Chondrocyte (in vitro differentiated cells): ENCODE measurements around the gene FAM200B. TPM values are rescaled to one million over a fixed set of nuclear protein-coding genes. Genes with fewer than 3 reads are reported as not detected.
A peak's percentile ranks its signal among the peaks of the same experiment; 100 is the strongest.

Experiments used
- DNase-seq: peaks from one replicate; pipeline ENCODE4 v3.0.0; 2021; ENCODE audit warnings: mixed read lengths, low spot score
- H3K27ac Mint-ChIP-seq: one replicate; pipeline ENCODE4 v1.8.0; 2021; ENCODE audit warnings: mild to moderate bottlenecking, moderate library complexity, mixed read lengths; ENCODE audit not compliant: unreplicated experiment
- H3K27me3 Mint-ChIP-seq: 2 replicates; pipeline ENCODE4 v1.8.0; 2021; ENCODE audit warnings: low read depth, mixed read lengths
- H3K36me3 Mint-ChIP-seq: 2 replicates; pipeline ENCODE4 v1.8.0; 2021; ENCODE audit warnings: low read depth, mixed read lengths
- H3K4me1 Mint-ChIP-seq: 2 replicates; pipeline ENCODE4 v1.8.0; 2021; ENCODE audit warnings: low read depth, mild to moderate bottlenecking, mixed read lengths
- H3K4me3 Mint-ChIP-seq: one replicate; pipeline ENCODE4 v1.8.0; 2021; ENCODE audit warnings: mild to moderate bottlenecking, moderate library complexity, mixed read lengths; ENCODE audit not compliant: unreplicated experiment
- H3K9me3 Mint-ChIP-seq: 2 replicates; pipeline ENCODE4 v1.8.0; 2021; ENCODE audit warnings: low read depth, mixed read lengths
- total RNA-seq: library from RNA; stranded (reverse); gene quantifications from 3 replicates; pipeline ENCODE4 v1.2.1, GENCODE V29; 2021
- TF ChIP-seq, protein P1 (sequence below): fragments of 200-600 bp; sonication (generic); IDR thresholded peaks from 2 replicates; pipeline ENCODE4 v1.5.0; 2021; ENCODE audit warnings: antibody characterized with exemption, mild to moderate bottlenecking, moderate library complexity

The FAM200B gene
- total RNA-seq, 1 donor from 2014 or later, result 31.8 TPM

DNA sequence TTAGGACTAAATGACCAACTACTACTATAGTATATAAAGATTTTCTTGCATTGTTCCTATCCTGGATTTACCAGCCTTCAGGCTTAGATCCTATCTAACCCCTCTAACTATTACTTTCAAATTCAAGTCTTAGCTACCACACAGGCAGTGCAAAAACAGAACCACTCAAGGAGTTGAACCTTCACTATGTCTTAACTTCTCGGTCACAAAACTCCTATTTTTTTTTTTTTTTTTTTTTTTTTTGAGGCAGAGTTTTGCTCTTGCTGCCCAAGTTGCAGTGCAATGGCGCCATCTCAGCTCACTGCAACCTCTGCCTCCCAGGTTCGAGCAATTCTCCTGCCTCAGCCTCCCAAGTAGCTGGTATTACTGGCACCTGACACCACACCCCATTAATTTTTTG is 6.3 kb upstream of the FAM200B start:
- no peaks in the 10 kb centered on the region for H3K36me3 Mint-ChIP-seq
- no peaks in the 10 kb centered on the region for H3K27me3 Mint-ChIP-seq
- H3K4me3 Mint-ChIP-seq, result no peak overlapping the region

DNA sequence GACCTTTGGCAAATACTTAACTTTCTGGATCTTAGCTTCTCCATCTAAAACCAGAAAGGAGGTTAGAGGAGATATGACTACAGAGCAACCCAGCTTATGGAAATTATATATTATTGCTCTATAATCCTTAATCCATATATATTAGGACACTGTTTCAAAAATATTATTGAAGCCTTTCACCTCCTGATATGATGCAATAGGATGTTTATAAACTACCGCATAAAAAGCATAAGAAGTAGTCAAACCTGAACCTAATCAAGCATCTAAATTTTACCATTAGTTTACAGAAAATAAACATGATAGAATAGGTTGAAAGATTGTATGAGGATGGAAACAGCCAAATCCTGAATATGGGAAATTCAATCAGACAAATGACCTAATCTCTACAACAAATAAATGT is 5.6 kb upstream of the FAM200B start:
- peaks cover 30% of the 10 kb centered on the region for H3K4me1 Mint-ChIP-seq
- H3K27ac Mint-ChIP-seq, result no peak overlapping the region
- no peaks in the 10 kb centered on the region for H3K9me3 Mint-ChIP-seq
- TF ChIP-seq, protein P1, sequence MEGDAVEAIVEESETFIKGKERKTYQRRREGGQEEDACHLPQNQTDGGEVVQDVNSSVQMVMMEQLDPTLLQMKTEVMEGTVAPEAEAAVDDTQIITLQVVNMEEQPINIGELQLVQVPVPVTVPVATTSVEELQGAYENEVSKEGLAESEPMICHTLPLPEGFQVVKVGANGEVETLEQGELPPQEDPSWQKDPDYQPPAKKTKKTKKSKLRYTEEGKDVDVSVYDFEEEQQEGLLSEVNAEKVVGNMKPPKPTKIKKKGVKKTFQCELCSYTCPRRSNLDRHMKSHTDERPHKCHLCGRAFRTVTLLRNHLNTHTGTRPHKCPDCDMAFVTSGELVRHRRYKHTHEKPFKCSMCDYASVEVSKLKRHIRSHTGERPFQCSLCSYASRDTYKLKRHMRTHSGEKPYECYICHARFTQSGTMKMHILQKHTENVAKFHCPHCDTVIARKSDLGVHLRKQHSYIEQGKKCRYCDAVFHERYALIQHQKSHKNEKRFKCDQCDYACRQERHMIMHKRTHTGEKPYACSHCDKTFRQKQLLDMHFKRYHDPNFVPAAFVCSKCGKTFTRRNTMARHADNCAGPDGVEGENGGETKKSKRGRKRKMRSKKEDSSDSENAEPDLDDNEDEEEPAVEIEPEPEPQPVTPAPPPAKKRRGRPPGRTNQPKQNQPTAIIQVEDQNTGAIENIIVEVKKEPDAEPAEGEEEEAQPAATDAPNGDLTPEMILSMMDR, result no peak
- H3K4me3 Mint-ChIP-seq, result no peak overlapping the region
- H3K36me3 Mint-ChIP-seq, result no peaks in the 10 kb centered on the region
- no peaks in the 10 kb centered on the region for H3K27me3 Mint-ChIP-seq
- no peak for DNase-seq

More for the DNA sequence above, 6.3 kb upstream of the FAM200B start:
- TF ChIP-seq, protein P1, result peak; percentile 36
- peaks cover 36% of the 10 kb centered on the region for H3K4me1 Mint-ChIP-seq
- no peak overlapping the region for H3K27ac Mint-ChIP-seq
- no peak for DNase-seq
- H3K9me3 Mint-ChIP-seq, result no peaks in the 10 kb centered on the region

DNA sequence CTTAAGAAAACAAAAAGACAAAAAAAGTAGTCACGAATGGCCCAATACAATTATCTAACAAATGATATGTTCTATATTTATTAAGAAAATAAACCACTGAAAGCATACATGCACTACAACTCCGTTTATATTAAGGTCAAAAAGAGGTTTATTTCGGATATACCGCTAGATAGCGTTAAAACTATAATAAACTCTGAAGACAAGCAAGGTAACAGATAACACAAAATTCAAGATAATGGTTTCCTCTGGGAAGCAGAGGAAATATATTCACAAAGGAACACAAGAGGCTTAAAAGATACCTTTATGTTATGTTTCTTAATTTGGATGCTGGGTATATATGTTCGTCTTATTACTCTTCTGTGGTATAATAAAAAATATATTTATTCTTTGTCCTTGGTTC is 4.7 kb upstream of the FAM200B start:
- Mint-ChIP-seq H3K36me3 (peaks cover 2% of the 10 kb centered on the region), H3K27ac (no peak overlapping the region), H3K27me3 (no peaks in the 10 kb centered on the region), H3K9me3 (no peaks in the 10 kb centered on the region), H3K4me3 (no peak overlapping the region), H3K4me1 (peaks cover 22% of the 10 kb centered on the region)
- DNase-seq, result no peak
- TF ChIP-seq, protein P1, result no peak

- DNase-seq, result no peak
- Mint-ChIP-seq H3K4me3 (no peak overlapping the region), H3K4me1 (peaks cover 23% of the 10 kb centered on the region), H3K27ac (peak overlapping the region; percentile 66), H3K36me3 (peaks cover 2% of the 10 kb centered on the region), H3K9me3 (no peaks in the 10 kb centered on the region), H3K27me3 (no peaks in the 10 kb centered on the region)
- TF ChIP-seq, protein P1, result no peak
Observed at GRCh38 chr4:15677507-15677988, 4.1 kb upstream of the FAM200B start.

DNA sequence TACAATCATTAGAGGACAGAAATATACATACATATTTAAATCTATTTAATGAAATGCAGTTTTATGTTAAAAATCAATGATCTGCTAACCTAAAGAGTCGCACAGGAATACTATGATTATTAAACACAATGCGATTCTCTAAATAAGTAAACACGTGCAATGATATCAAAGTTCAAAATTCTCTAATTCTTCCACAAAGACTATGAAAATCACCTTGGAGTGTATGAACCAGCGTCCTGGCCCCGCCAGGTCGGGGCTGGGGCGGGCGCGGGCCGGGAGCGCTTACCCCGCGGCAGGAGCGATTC is 608 bp upstream of the FAM200B start:
- DNase-seq, result no peak
- TF ChIP-seq, protein P1, result no peak
- Mint-ChIP-seq H3K36me3 (peaks cover 5% of the 10 kb centered on the region), H3K4me3 (peak overlapping the region; percentile 99), H3K27ac (peak overlapping the region; percentile 100), H3K9me3 (no peaks in the 10 kb centered on the region), H3K27me3 (no peaks in the 10 kb centered on the region), H3K4me1 (peaks cover 53% of the 10 kb centered on the region)
